Suprapubic skin (tissue), 4 donors: ENCODE data around the gene VTI1A. TPM values are rescaled to one million over a fixed set of nuclear protein-coding genes. Genes with fewer than 3 reads are reported as not detected.

Source experiments
- DNase-seq, 2 donors: peaks; one replicate each; pipeline ENCODE4 v3.0.0-alpha.2; 2019; ENCODE audit warnings: low spot score in 2 of 2
- H3K27ac ChIP-seq: fragments of 200-600 bp; sonication (generic); one replicate; pipeline ENCODE4 v1.5.1; 2019
- H3K27me3 ChIP-seq: fragments of 200-600 bp; sonication (generic); one replicate; pipeline ENCODE4 v1.5.1; 2019
- H3K36me3 ChIP-seq: fragments of 200-600 bp; sonication (generic); one replicate; pipeline ENCODE4 v1.5.1; 2019
- H3K4me1 ChIP-seq: fragments of 200-600 bp; sonication (generic); one replicate; pipeline ENCODE4 v1.5.1; 2019
- H3K4me3 ChIP-seq: fragments of 200-600 bp; sonication (generic); one replicate; pipeline ENCODE4 v1.5.1; 2019; ENCODE audit warnings: mild to moderate bottlenecking
- H3K9me3 ChIP-seq: fragments of 200-600 bp; sonication (generic); one replicate; pipeline ENCODE4 v1.5.1; 2019
- CTCF ChIP-seq, 2 donors: fragments of 200-600 bp in 1 of 2; fragments of 450-650 bp in 1 of 2; sonication (generic) in 1 of 2; IDR thresholded peaks; one replicate each; pipeline ENCODE4 v1.5.1; 2016 to 2019; ENCODE audit warnings: antibody characterized with exemption in 2 of 2, mild to moderate bottlenecking in 1 of 2, moderate library complexity in 1 of 2
- EP300 ChIP-seq: sonication (generic); formaldehyde crosslinking; IDR thresholded peaks from one replicate; pipeline ENCODE4 v1.6.1; 2017; ENCODE audit warnings: antibody characterized with exemption
- POLR2A ChIP-seq, 2 donors: fragments of 450-650 bp; IDR thresholded peaks; one replicate each; pipeline ENCODE4 v1.6.1; 2017; ENCODE audit warnings: antibody characterized with exemption in 2 of 2, mild to moderate bottlenecking in 2 of 2, moderate library complexity in 2 of 2
- POLR2AphosphoS5 ChIP-seq, 3 donors: sonication (generic); formaldehyde crosslinking; IDR thresholded peaks; one replicate each; pipeline ENCODE4 v1.6.1; 2017; ENCODE audit warnings: antibody characterized with exemption in 3 of 3
- WGBS: methylation state at CpG from one replicate; pipeline ENCODE4 v1.1.5; 2018; 5-methylcytosine and 5-hydroxymethylcytosine counted together
- total RNA-seq, 4 donors: library from RNA; depleted of rRNA; stranded (reverse); fragments of >200 nt; gene quantifications; one replicate each; pipeline ENCODE4 v1.1.0, GENCODE V29; 2016

VTI1A gene
- total RNA-seq, 4 donors from 2014 or later = 43.0 to 81.0 (median 49.2) TPM

GRCh38 chr10:112593023-112593422 is 146.0 kb downstream of the VTI1A start:
- Histone ChIP-seq H3K27me3 (no peaks in the 10 kb centered on the region), H3K4me1 (no peaks in the 10 kb centered on the region), H3K9me3 (no peaks in the 10 kb centered on the region), H3K36me3 (no peaks in the 10 kb centered on the region), H3K27ac (no peak overlapping the region), H3K4me3 (no peak overlapping the region)
- WGBS = 71% methylated on average over 5 of the region's 5 CpGs
- TF ChIP-seq POLR2A (IDR thresholded peaks at IDR 0.05) = no peak
- TF ChIP-seq EP300 = no peak
- no peak for TF ChIP-seq CTCF (IDR thresholded peaks at IDR 0.05)
- TF ChIP-seq POLR2AphosphoS5 (IDR thresholded peaks at IDR 0.05) = no peak
- DNase-seq = no peak

GRCh38 chr10:112601214-112602090 is 154.4 kb downstream of the VTI1A start:
- Histone ChIP-seq H3K36me3 (no peaks in the 10 kb centered on the region), H3K27ac (no peak overlapping the region), H3K27me3 (no peaks in the 10 kb centered on the region), H3K4me1 (no peaks in the 10 kb centered on the region), H3K4me3 (no peak overlapping the region), H3K9me3 (no peaks in the 10 kb centered on the region)
- 80% methylated on average over 4 of the region's 4 CpGs for WGBS
- TF ChIP-seq EP300 = no peak
- no peak for TF ChIP-seq POLR2AphosphoS5 (IDR thresholded peaks at IDR 0.05)
- TF ChIP-seq CTCF (IDR thresholded peaks at IDR 0.05) = no peak
- TF ChIP-seq POLR2A (IDR thresholded peaks at IDR 0.05) = no peak
- DNase-seq = no peak

- Histone ChIP-seq H3K36me3 (no peaks in the 10 kb centered on the region), H3K27ac (no peak overlapping the region), H3K9me3 (no peaks in the 10 kb centered on the region), H3K27me3 (no peaks in the 10 kb centered on the region), H3K4me3 (no peak overlapping the region), H3K4me1 (no peaks in the 10 kb centered on the region)
- DNase-seq = no peak
- 86% methylated on average over 2 of the region's 2 CpGs for WGBS
- TF ChIP-seq POLR2AphosphoS5 (IDR thresholded peaks at IDR 0.05) (no peak), EP300 (no peak), CTCF (IDR thresholded peaks at IDR 0.05) (no peak), POLR2A (IDR thresholded peaks at IDR 0.05) (no peak)
Measured at GRCh38 chr10:112603062-112603461, 156.0 kb downstream of the VTI1A start.

GRCh38 chr10:112605063-112605462 is 158.0 kb downstream of the VTI1A start:
- no peak for DNase-seq

More at GRCh38 chr10:112605063-112605462, 158.0 kb downstream of the VTI1A start:
- no peaks in the 10 kb centered on the region for H3K27me3 ChIP-seq
- no peaks in the 10 kb centered on the region for H3K4me1 ChIP-seq
- no peaks in the 10 kb centered on the region for H3K36me3 ChIP-seq
- no peak overlapping the region for H3K27ac ChIP-seq
- H3K9me3 ChIP-seq = no peaks in the 10 kb centered on the region
- WGBS = 86% methylated on average over 5 of the region's 5 CpGs
- H3K4me3 ChIP-seq = no peak overlapping the region
- TF ChIP-seq POLR2AphosphoS5 (IDR thresholded peaks at IDR 0.05) (no peak), CTCF (IDR thresholded peaks at IDR 0.05) (no peak), EP300 (no peak), POLR2A (IDR thresholded peaks at IDR 0.05) (no peak)
